ENCODE data around the gene SALL2.

SALL2 gene

GRCh38 chr14:21536418-21537089 lies 10.4 kb upstream of the SALL2 start:
- Histone ChIP-seq H3K9me3 (ENCODE audit: insufficient read depth, low read length) (no peaks in the 10 kb centered on the region), H3K27me3 (ENCODE audit: low read length) (no peaks in the 10 kb centered on the region), H2AFZ (ENCODE audit: low read depth, low read length, severe bottlenecking) (no peak overlapping the region), H3K9me2 (replicated peaks; ENCODE audit: insufficient read depth, low read length) (no peaks in the 10 kb centered on the region), H3K9ac (ENCODE audit: low read length) (no peak overlapping the region), H3K4me2 (ENCODE audit: low read depth, low read length, poor library complexity, severe bottlenecking) (no peak overlapping the region), H3K27ac (ENCODE audit: low read depth, low read length) (no peak overlapping the region), H3K4me3 (ENCODE audit: insufficient read depth, low read length, poor library complexity, severe bottlenecking) (no peak overlapping the region), H3K36me3 (ENCODE audit: low read length) (no peaks in the 10 kb centered on the region), H3F3A (ENCODE audit: insufficient read depth) (no peaks in the 10 kb centered on the region), H4K20me1 (ENCODE audit: low read depth, low read length) (no peaks in the 10 kb centered on the region), H3K79me2 (ENCODE audit: insufficient read depth, low read length) (no peaks in the 10 kb centered on the region)
- no peak for TF ChIP-seq EZH2phosphoT487 (conservative IDR thresholded peaks at IDR 0.05; ENCODE audit: low read length)
- TF ChIP-seq CTCF (IDR thresholded peaks at IDR 0.05; ENCODE audit: insufficient read depth, low read length, poor library complexity, severe bottlenecking), result no peak

GRCh38 chr14:21535545-21536417 lies 9.6 kb upstream of the SALL2 start:
- Histone ChIP-seq H3K4me2 (ENCODE audit: low read depth, low read length, poor library complexity, severe bottlenecking) (no peak overlapping the region), H3K27ac (ENCODE audit: low read depth, low read length) (no peak overlapping the region), H3F3A (ENCODE audit: insufficient read depth) (no peaks in the 10 kb centered on the region), H3K9ac (ENCODE audit: low read length) (no peak overlapping the region), H3K4me3 (ENCODE audit: insufficient read depth, low read length, poor library complexity, severe bottlenecking) (no peak overlapping the region), H2AFZ (ENCODE audit: low read depth, low read length, severe bottlenecking) (no peak overlapping the region), H3K79me2 (ENCODE audit: insufficient read depth, low read length) (no peaks in the 10 kb centered on the region), H4K20me1 (ENCODE audit: low read depth, low read length) (no peaks in the 10 kb centered on the region), H3K36me3 (ENCODE audit: low read length) (no peaks in the 10 kb centered on the region), H3K9me2 (replicated peaks; ENCODE audit: insufficient read depth, low read length) (no peaks in the 10 kb centered on the region), H3K9me3 (ENCODE audit: insufficient read depth, low read length) (no peaks in the 10 kb centered on the region), H3K27me3 (ENCODE audit: low read length) (no peaks in the 10 kb centered on the region)
- TF ChIP-seq CTCF (IDR thresholded peaks at IDR 0.05; ENCODE audit: insufficient read depth, low read length, poor library complexity, severe bottlenecking), result no peak
- no peak for TF ChIP-seq EZH2phosphoT487 (conservative IDR thresholded peaks at IDR 0.05; ENCODE audit: low read length)

- Histone ChIP-seq H3K9ac (ENCODE audit: low read length) (no peak overlapping the region), H3K4me2 (ENCODE audit: low read depth, low read length, poor library complexity, severe bottlenecking) (no peak overlapping the region), H3K36me3 (ENCODE audit: low read length) (no peaks in the 10 kb centered on the region), H2AFZ (ENCODE audit: low read depth, low read length, severe bottlenecking) (no peak overlapping the region), H4K20me1 (ENCODE audit: low read depth, low read length) (no peaks in the 10 kb centered on the region), H3K79me2 (ENCODE audit: insufficient read depth, low read length) (no peaks in the 10 kb centered on the region), H3K4me3 (ENCODE audit: insufficient read depth, low read length, poor library complexity, severe bottlenecking) (no peak overlapping the region), H3K9me3 (ENCODE audit: insufficient read depth, low read length) (no peaks in the 10 kb centered on the region), H3F3A (ENCODE audit: insufficient read depth) (no peaks in the 10 kb centered on the region), H3K27me3 (ENCODE audit: low read length) (no peaks in the 10 kb centered on the region), H3K9me2 (replicated peaks; ENCODE audit: insufficient read depth, low read length) (no peaks in the 10 kb centered on the region), H3K27ac (ENCODE audit: low read depth, low read length) (no peak overlapping the region)
- no peak for TF ChIP-seq CTCF (IDR thresholded peaks at IDR 0.05; ENCODE audit: insufficient read depth, low read length, poor library complexity, severe bottlenecking)
- TF ChIP-seq EZH2phosphoT487 (conservative IDR thresholded peaks at IDR 0.05; ENCODE audit: low read length), result no peak
These were observed 8.4 kb upstream of the SALL2 start for GRCh38 chr14:21534576-21534975.

Data from SU-DHL-6 (cell line).